ENCODE data around the gene CSGALNACT2.

- TF ChIP-seq RAD21 (IDR thresholded peaks at IDR 0.05; ENCODE audit: low read depth) (no peak), TAF1 (IDR thresholded peaks at IDR 0.05; ENCODE audit: low read depth) (no peak), YY1 (IDR thresholded peaks at IDR 0.05; ENCODE audit: low read depth) (no peak), EGR1 (IDR thresholded peaks at IDR 0.05) (no peak), EP300 (IDR thresholded peaks at IDR 0.05; ENCODE audit: borderline replicate concordance) (no peak)
These were observed 17.3 kb upstream of the CSGALNACT2 start for GRCh38 chr10:43120929-43121314.
